ENCODE measurements around the gene APMAP. TPM values are rescaled to one million over a fixed set of nuclear protein-coding genes. Genes with fewer than 3 reads are reported as not detected.

Gene APMAP
- total and polyA plus RNA-seq, 3 donors from 2014 or later, result 92.3 to 135 (median 105) TPM

DNA sequence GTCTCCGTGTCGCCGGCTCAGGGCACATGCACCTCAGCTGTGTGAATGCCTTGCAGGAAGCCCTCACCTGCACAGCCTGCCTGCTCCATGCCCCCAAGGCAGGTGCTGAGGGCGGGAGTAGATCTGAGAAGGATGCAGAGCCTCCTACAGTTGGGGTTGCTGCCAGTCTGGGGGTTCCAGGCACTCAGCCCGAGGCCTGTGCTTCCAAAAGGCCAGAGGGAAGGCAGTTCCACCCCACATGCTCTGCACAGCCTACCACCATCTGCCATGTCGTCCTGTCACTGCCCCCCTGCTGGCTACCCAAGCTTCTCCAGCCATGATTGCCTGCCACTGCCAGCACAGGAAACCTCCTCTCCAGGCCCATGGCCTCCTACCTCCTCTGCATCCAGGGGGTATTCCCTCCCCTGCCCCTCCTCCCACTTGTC, 46.1 kb upstream of the APMAP start:
- TF ChIP-seq, protein P1, sequence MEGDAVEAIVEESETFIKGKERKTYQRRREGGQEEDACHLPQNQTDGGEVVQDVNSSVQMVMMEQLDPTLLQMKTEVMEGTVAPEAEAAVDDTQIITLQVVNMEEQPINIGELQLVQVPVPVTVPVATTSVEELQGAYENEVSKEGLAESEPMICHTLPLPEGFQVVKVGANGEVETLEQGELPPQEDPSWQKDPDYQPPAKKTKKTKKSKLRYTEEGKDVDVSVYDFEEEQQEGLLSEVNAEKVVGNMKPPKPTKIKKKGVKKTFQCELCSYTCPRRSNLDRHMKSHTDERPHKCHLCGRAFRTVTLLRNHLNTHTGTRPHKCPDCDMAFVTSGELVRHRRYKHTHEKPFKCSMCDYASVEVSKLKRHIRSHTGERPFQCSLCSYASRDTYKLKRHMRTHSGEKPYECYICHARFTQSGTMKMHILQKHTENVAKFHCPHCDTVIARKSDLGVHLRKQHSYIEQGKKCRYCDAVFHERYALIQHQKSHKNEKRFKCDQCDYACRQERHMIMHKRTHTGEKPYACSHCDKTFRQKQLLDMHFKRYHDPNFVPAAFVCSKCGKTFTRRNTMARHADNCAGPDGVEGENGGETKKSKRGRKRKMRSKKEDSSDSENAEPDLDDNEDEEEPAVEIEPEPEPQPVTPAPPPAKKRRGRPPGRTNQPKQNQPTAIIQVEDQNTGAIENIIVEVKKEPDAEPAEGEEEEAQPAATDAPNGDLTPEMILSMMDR (IDR thresholded peaks at IDR 0.05), result no peak
- no peak for TF ChIP-seq POLR2A (IDR thresholded peaks at IDR 0.05)
- no peaks in the 10 kb centered on the region for H3K9me3 ChIP-seq
- peak overlapping the region; percentile 32 to 77 for H3K27ac ChIP-seq
- no peaks in the 10 kb centered on the region for H3K36me3 ChIP-seq (ENCODE audit: low read depth, missing control alignments)
- 78 to 83% methylated on average over 5 to 6 of the region's 6 CpGs for WGBS, 2 donors
- no peak for DNase-seq
- intact Hi-C loops (cut with DNase I; ENCODE audit: low total_unique reads), result no loop called here
- no peaks in the 10 kb centered on the region for H3K27me3 ChIP-seq
- peaks cover 94% of the 10 kb centered on the region for H3K4me1 ChIP-seq
- H3K4me3 ChIP-seq, result no peak overlapping the region

DNA sequence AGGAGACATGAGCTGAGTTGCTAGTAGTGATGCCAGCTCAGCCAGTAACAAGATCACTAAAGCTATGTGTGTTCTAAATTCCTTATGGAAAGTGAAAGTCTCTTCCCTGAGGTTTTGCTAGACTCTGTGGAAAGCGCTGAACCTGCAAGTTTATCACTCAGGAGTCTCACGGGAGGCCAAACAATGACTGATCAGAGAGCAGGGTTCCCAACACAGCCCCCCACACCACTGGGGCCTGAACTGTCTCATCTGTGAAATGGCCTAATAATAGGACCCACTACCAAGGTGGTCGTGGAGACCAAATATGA, 45.5 kb upstream of the APMAP start:
- intact Hi-C loops (cut with DNase I; ENCODE audit: low total_unique reads), result no loop called here
- H3K4me1 ChIP-seq, result peaks cover 96% of the 10 kb centered on the region
- no peak overlapping the region for H3K4me3 ChIP-seq
- H3K36me3 ChIP-seq (ENCODE audit: low read depth, missing control alignments), result no peaks in the 10 kb centered on the region
- no peaks in the 10 kb centered on the region for H3K9me3 ChIP-seq
- H3K27ac ChIP-seq, result peak overlapping the region; percentile 32 to 77
- 52 to 60% methylated on average over 2 to 3 of the region's 3 CpGs for WGBS, 2 donors
- no peak for TF ChIP-seq POLR2A (IDR thresholded peaks at IDR 0.05)
- no peaks in the 10 kb centered on the region for H3K27me3 ChIP-seq
- no peak for DNase-seq

DNA sequence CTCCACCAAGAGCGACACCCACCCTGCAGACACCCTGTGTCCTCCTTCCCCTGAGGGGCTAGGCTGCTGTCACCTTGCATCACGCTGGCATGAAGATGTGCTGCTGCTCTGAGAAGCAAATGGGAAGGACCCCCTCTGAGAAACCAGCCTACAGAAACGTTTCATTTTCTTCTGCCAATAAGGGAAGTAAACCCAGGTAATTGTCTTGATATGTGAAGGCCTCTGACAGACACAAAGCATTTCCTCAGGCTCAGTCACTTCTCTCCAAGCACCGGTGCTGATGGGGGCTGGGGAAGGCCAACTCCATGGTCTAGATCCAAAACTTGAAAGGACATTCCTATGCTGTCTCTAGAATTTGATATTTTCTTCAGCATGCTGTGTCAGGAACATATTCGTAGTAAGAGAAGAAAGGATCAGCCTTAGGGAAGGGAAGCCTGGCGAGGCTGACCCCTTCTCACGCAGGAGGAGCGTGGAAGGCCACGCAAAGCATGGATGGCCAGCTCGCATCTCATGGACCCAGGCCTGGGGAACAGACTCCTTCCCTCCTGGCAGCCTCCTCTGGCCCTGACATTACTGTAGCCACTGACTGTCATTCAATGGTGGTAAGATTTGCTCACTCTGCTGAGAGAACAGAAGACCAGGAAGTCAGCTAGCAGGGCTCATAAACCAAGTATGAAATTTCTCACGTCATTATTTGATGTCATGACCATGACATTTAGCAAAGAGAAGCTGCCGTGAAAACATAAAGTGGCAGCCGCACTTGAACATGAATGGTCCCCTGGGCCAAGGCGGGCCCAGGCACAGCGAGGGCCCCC, 44.9 kb upstream of the APMAP start:
- Histone ChIP-seq H3K27ac (peak overlapping the region; percentile 32 to 77), H3K27me3 (no peaks in the 10 kb centered on the region), H3K9me3 (no peaks in the 10 kb centered on the region), H3K4me1 (peaks cover 96% of the 10 kb centered on the region), H3K36me3 (ENCODE audit: low read depth, missing control alignments) (no peaks in the 10 kb centered on the region), H3K4me3 (no peak overlapping the region)
- DNase-seq, result no peak
- intact Hi-C loops (cut with DNase I; ENCODE audit: low total_unique reads), result no loop called here
- 61 to 72% methylated on average over 15 of the region's 15 CpGs for WGBS, 2 donors
- TF ChIP-seq, protein P1 (IDR thresholded peaks at IDR 0.05), result no peak
- TF ChIP-seq POLR2A (IDR thresholded peaks at IDR 0.05), result no peak

DNA sequence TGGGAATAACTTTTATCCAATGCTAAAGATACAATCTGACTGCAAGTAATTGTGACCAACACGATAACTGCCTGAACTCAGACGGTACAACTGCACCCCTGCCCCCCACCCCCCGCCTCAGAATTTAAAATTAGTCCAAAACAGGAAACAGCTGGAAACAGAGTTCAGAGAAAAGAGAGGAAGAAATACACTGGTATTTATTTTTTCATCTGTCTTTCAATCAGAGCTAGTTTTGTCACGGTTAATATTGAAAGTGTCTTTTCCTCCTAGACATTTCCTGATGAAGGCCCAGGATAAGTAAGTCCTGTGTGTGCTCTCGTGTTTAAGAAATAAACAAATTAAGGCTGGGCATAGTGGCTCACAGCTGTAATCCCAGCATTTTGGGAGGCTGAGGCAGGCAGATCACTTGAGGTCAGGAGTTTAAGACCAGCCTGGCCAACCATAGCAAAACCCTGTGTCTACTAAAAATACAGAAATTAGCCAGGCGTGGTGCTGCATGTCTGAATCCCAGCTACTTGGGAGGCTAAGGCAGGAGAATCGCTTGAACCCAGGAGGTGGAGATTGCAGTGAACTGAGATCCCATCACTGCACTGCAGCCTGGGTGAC, 43.9 kb upstream of the APMAP start:
- DNase-seq, result no peak
- H3K27ac ChIP-seq, result peak overlapping the region; percentile 37 to 77
- no peaks in the 10 kb centered on the region for H3K36me3 ChIP-seq (ENCODE audit: low read depth, missing control alignments)
- H3K9me3 ChIP-seq, result no peaks in the 10 kb centered on the region
- 24 to 26% methylated on average over 7 of the region's 7 CpGs for WGBS, 2 donors
- no peak overlapping the region for H3K4me3 ChIP-seq
- peaks cover 98% of the 10 kb centered on the region for H3K4me1 ChIP-seq
- intact Hi-C loops (cut with DNase I; ENCODE audit: low total_unique reads), result no loop called here
- no peaks in the 10 kb centered on the region for H3K27me3 ChIP-seq
- no peak for TF ChIP-seq POLR2A (IDR thresholded peaks at IDR 0.05)
- TF ChIP-seq, protein P1 (IDR thresholded peaks at IDR 0.05), result no peak

DNA sequence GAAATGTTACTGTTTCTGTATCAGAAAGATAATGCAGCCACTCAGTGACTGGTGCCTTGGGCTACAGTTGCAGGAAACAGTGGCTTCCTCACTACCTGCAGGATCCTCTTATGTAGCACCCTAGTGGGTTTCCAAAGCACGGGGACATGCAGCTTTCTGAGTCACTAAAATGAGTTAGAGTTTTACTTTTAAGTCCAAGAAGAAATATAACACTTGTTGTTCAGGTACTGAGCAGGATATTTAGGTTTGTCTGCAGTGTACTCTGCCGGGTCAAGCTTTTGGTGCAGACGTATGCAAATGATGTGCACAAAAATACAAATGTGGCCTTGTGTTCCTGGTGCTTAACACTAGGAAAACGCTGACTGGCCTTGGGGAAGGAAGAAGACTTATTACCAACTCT, 43.4 kb upstream of the APMAP start:
- H3K27me3 ChIP-seq, result no peaks in the 10 kb centered on the region
- TF ChIP-seq, protein P1 (IDR thresholded peaks at IDR 0.05), result no peak
- no peak for TF ChIP-seq POLR2A (IDR thresholded peaks at IDR 0.05)
- no peak overlapping the region for H3K4me3 ChIP-seq
- H3K27ac ChIP-seq, result peak overlapping the region in 1 of 2 donors; percentile 37
- H3K4me1 ChIP-seq, result peaks cover 98% of the 10 kb centered on the region
- H3K36me3 ChIP-seq (ENCODE audit: low read depth, missing control alignments), result no peaks in the 10 kb centered on the region
- intact Hi-C loops (cut with DNase I; ENCODE audit: low total_unique reads), result no loop called here
- DNase-seq, result peak; percentile 47
- H3K9me3 ChIP-seq, result no peaks in the 10 kb centered on the region
- WGBS, 2 donors, result 14 to 46% methylated on average over 4 of the region's 4 CpGs

All from testis (tissue), 3 donors.